ENCODE data around the gene MAP1B.

Gene MAP1B

GRCh38 chr5:72117307-72117706 lies 10.0 kb downstream of the MAP1B start:
- no peak overlapping the region for H3K4me3 ChIP-seq (ENCODE audit: low read depth, low read length)
- DNase-seq (ENCODE audit: low read depth) = peak; percentile 56
- no peak for TF ChIP-seq CTCF (IDR thresholded peaks at IDR 0.05; ENCODE audit: control insufficient read depth, extremely low read depth, insufficient read depth)

- no peak for TF ChIP-seq CTCF (IDR thresholded peaks at IDR 0.05; ENCODE audit: control insufficient read depth, extremely low read depth, insufficient read depth)
- no peak overlapping the region for H3K4me3 ChIP-seq (ENCODE audit: low read depth, low read length)
- no peak for DNase-seq (ENCODE audit: low read depth)
Measured at GRCh38 chr5:72121052-72121779, 13.9 kb downstream of the MAP1B start.

- DNase-seq (ENCODE audit: low read depth) = no peak
- no peak overlapping the region for H3K4me3 ChIP-seq (ENCODE audit: low read depth, low read length)
- no peak for TF ChIP-seq CTCF (IDR thresholded peaks at IDR 0.05; ENCODE audit: control insufficient read depth, extremely low read depth, insufficient read depth)
Measured at GRCh38 chr5:72121780-72122445, 14.6 kb downstream of the MAP1B start.

GRCh38 chr5:72122602-72123001 lies 15.3 kb downstream of the MAP1B start:
- no peak for TF ChIP-seq CTCF (IDR thresholded peaks at IDR 0.05; ENCODE audit: control insufficient read depth, extremely low read depth, insufficient read depth)
- no peak for DNase-seq (ENCODE audit: low read depth)
- H3K4me3 ChIP-seq (ENCODE audit: low read depth, low read length) = no peak overlapping the region

GRCh38 chr5:72123764-72124376 lies 16.6 kb downstream of the MAP1B start:
- no peak for DNase-seq (ENCODE audit: low read depth)
- H3K4me3 ChIP-seq (ENCODE audit: low read depth, low read length) = no peak overlapping the region
- no peak for TF ChIP-seq CTCF (IDR thresholded peaks at IDR 0.05; ENCODE audit: control insufficient read depth, extremely low read depth, insufficient read depth)

GRCh38 chr5:72125271-72125940 lies 18.1 kb downstream of the MAP1B start:
- peak; percentile 97 for DNase-seq (ENCODE audit: low read depth)
- TF ChIP-seq CTCF (IDR thresholded peaks at IDR 0.05; ENCODE audit: control insufficient read depth, extremely low read depth, insufficient read depth) = no peak
- no peak overlapping the region for H3K4me3 ChIP-seq (ENCODE audit: low read depth, low read length)
